Smooth muscle cell (in vitro differentiated cells): ENCODE results near the gene TRIP4. TPM values are rescaled to one million over a fixed set of nuclear protein-coding genes. Genes with fewer than 3 reads are reported as not detected.
"Not testable (repeated sequence)": the region's sequence is repeated elsewhere in the genome, so short reads cannot be mapped to it uniquely, and the experiment has no call there.

Experiments used
- DNase-seq: peaks from one replicate; lab custom pipeline; 2025; ENCODE audit not compliant: unreplicated experiment; lab: John Stamatoyannopoulos, UW
- H2AFZ ChIP-seq: fragments of 200-600 bp; sonication (generic); 2 replicates; pipeline ENCODE4 v1.6.0; 2016; ENCODE audit warnings: antibody characterized with exemption, low read depth, mild to moderate bottlenecking
- H3F3A ChIP-seq: fragments of 200-600 bp; sonication (generic); 2 replicates; pipeline ENCODE4 v1.6.0; 2017; ENCODE audit warnings: antibody characterized with exemption, low read depth
- H3K27ac ChIP-seq: fragments of 200-600 bp; sonication (generic); 2 replicates; pipeline ENCODE4 v1.5.1; 2016; ENCODE audit warnings: low read depth, mild to moderate bottlenecking
- H3K27me3 ChIP-seq: fragments of 200-600 bp; sonication (generic); 2 replicates; pipeline ENCODE4 v1.6.1; 2016; ENCODE audit warnings: low read depth, mild to moderate bottlenecking
- H3K36me3 ChIP-seq: fragments of 200-600 bp; sonication (generic); 2 replicates; pipeline ENCODE4 v1.5.1; 2016; ENCODE audit warnings: low read depth
- H3K4me1 ChIP-seq: fragments of 200-600 bp; sonication (generic); 2 replicates; pipeline ENCODE4 v1.5.1; 2016; ENCODE audit warnings: low read depth
- H3K4me2 ChIP-seq: fragments of 200-600 bp; sonication (generic); 2 replicates; pipeline ENCODE4 v1.6.0; 2016; ENCODE audit warnings: mild to moderate bottlenecking
- H3K4me3 ChIP-seq: fragments of 200-600 bp; sonication (generic); 2 replicates; pipeline ENCODE4 v1.5.1; 2016; ENCODE audit warnings: mild to moderate bottlenecking
- H3K79me2 ChIP-seq: fragments of 200-600 bp; sonication (generic); 2 replicates; pipeline ENCODE4 v1.6.0; 2016; ENCODE audit warnings: low read depth, mild to moderate bottlenecking
- H3K9ac ChIP-seq: fragments of 200-600 bp; sonication (generic); 2 replicates; pipeline ENCODE4 v1.6.0; 2016; ENCODE audit warnings: low read depth
- H3K9me3 ChIP-seq: fragments of 200-600 bp; sonication (generic); replicated peaks from 2 replicates; pipeline ENCODE4 v1.5.1; 2016; ENCODE audit warnings: low read depth
- H4K20me1 ChIP-seq: fragments of 200-600 bp; sonication (generic); 2 replicates; pipeline ENCODE4 v1.6.0; 2016; ENCODE audit warnings: low read depth
- WGBS: methylation state at CpG from one replicate; pipeline ENCODE4 v1.1.7; 2016; ENCODE audit warnings: low lambda C conversion rate; 5-methylcytosine and 5-hydroxymethylcytosine counted together
- polyA plus RNA-seq: library from polyadenylated mRNA; unstranded; fragments of >200 nt; fragmentation: Nextera tagmentation; extraction: Ambion mirVana; gene quantifications from 2 replicates; pipeline ENCODE4 v1.2.1, GENCODE V29; 2016
- total RNA-seq: library from RNA; depleted of rRNA; stranded (reverse); fragments of >200 nt; gene quantifications from 2 replicates; pipeline ENCODE4 v1.2.3, GENCODE V29; 2014
- TF ChIP-seq, protein P1 (sequence below): fragments of 200-600 bp; sonication (generic); IDR thresholded peaks from 2 replicates; pipeline ENCODE4 v1.5.1; 2017; ENCODE audit warnings: borderline replicate concordance, mild to moderate bottlenecking, antibody characterized with exemption; ENCODE audit not compliant: insufficient read depth, poor library complexity, severe bottlenecking

The TRIP4 gene
- total and polyA plus RNA-seq, 2 experiments from 2014 or later, result 15.0 to 22.4 TPM

DNA sequence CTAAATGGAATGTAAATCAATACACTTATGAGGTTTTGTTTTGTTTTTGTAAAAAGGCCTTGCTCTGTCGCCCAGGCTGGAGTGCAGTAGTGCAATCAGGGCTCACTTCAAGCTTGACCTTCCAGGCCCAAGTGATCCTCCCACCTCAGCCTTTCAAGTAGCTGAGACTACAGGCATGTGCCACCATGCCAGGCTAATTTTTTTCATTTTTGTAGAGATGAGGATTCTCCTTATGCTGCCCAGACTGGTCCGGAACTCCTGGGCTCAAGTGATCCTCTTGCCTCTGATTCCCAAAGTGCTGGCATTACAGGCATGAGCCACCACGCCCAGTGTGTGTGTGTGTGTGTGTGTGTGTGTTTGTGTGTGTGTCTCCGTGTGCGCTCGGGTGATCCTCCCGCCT, 1.3 kb upstream of the TRIP4 start:
- H4K20me1 ChIP-seq, result no peaks in the 10 kb centered on the region
- no peaks in the 10 kb centered on the region for H3K36me3 ChIP-seq
- DNase-seq, result no peak
- H2AFZ ChIP-seq, result no peak overlapping the region
- H3K9ac ChIP-seq, result no peak overlapping the region
- H3K9me3 ChIP-seq, result no peaks in the 10 kb centered on the region
- peaks cover 4% of the 10 kb centered on the region for H3K4me1 ChIP-seq
- no peak overlapping the region for H3K4me2 ChIP-seq
- no peaks in the 10 kb centered on the region for H3F3A ChIP-seq
- peaks cover 33% of the 10 kb centered on the region for H3K79me2 ChIP-seq
- no peaks in the 10 kb centered on the region for H3K27me3 ChIP-seq
- H3K4me3 ChIP-seq, result no peak overlapping the region
- TF ChIP-seq, protein P1, sequence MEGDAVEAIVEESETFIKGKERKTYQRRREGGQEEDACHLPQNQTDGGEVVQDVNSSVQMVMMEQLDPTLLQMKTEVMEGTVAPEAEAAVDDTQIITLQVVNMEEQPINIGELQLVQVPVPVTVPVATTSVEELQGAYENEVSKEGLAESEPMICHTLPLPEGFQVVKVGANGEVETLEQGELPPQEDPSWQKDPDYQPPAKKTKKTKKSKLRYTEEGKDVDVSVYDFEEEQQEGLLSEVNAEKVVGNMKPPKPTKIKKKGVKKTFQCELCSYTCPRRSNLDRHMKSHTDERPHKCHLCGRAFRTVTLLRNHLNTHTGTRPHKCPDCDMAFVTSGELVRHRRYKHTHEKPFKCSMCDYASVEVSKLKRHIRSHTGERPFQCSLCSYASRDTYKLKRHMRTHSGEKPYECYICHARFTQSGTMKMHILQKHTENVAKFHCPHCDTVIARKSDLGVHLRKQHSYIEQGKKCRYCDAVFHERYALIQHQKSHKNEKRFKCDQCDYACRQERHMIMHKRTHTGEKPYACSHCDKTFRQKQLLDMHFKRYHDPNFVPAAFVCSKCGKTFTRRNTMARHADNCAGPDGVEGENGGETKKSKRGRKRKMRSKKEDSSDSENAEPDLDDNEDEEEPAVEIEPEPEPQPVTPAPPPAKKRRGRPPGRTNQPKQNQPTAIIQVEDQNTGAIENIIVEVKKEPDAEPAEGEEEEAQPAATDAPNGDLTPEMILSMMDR, result no peak
- WGBS, result 96% methylated on average over 7 of the region's 7 CpGs
- H3K27ac ChIP-seq, result no peak overlapping the region

DNA sequence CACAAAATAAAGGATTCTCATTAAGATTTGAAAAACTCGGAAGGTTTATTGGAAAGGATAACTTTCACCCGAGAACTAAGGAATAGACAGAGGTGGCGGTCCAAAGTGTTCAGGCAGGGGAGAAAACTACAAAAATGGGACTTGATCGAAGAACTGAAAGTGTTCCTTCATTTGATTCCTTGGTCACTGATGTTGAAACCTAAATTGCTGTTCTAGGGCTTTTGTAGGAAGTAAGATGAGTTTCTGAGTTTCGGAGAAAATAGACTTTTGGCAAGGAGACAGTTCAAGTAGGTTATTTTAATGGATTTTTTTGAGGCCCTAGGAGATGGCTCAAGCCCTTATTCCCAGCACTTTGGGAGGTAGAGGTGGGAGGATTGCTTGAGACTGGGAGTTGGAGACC, 1.4 kb downstream of the TRIP4 start:
- peak overlapping the region; percentile 96 for H3K4me2 ChIP-seq

DNA sequence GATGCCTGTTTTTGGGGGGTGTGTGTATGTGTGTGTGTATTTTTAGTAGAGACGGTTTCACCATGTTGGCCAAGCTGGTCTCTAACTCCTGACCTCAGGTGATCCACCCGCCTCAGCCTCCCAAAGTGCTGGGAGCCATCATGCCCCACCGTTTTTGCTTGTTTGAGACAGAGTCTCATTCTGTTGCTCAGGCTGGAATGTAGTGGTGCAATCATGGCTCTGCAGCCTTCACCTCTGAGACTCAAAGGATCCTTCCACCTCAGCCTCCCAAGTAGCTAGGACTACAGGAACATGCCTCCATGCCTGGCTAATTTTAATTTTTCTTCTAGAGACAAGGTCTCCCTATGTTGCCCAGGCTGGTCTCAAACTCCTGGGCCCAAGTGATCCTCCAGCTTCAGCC, 4.8 kb downstream of the TRIP4 start:
- H2AFZ ChIP-seq, DNase-seq, H3K4me3 ChIP-seq, H3K4me2 ChIP-seq, H4K20me1 ChIP-seq, H3F3A ChIP-seq, H3K9ac ChIP-seq, H3K4me1 ChIP-seq, H3K27me3 ChIP-seq, H3K9me3 ChIP-seq, H3K27ac ChIP-seq: not testable (repeated sequence)
- H3K79me2 ChIP-seq, result peaks cover 44% of the 10 kb centered on the region
- WGBS, result 98% methylated on average over 3 of the region's 3 CpGs
- peaks cover 11% of the 10 kb centered on the region for H3K36me3 ChIP-seq

More for the DNA sequence above, 1.4 kb downstream of the TRIP4 start:
- H3F3A ChIP-seq, result no peaks in the 10 kb centered on the region
- H3K27me3 ChIP-seq, result no peaks in the 10 kb centered on the region
- TF ChIP-seq, protein P1, result no peak
- no peaks in the 10 kb centered on the region for H3K9me3 ChIP-seq
- WGBS, result 100% methylated on average over 5 of the region's 5 CpGs
- no peak overlapping the region for H2AFZ ChIP-seq
- H4K20me1 ChIP-seq, result peaks cover 5% of the 10 kb centered on the region
- no peak for DNase-seq
- no peak overlapping the region for H3K27ac ChIP-seq
- peak overlapping the region; percentile 84 for H3K4me3 ChIP-seq
- H3K9ac ChIP-seq, result no peak overlapping the region
- H3K79me2 ChIP-seq, result peaks cover 44% of the 10 kb centered on the region
- H3K36me3 ChIP-seq, result no peaks in the 10 kb centered on the region
- no peaks in the 10 kb centered on the region for H3K4me1 ChIP-seq

DNA sequence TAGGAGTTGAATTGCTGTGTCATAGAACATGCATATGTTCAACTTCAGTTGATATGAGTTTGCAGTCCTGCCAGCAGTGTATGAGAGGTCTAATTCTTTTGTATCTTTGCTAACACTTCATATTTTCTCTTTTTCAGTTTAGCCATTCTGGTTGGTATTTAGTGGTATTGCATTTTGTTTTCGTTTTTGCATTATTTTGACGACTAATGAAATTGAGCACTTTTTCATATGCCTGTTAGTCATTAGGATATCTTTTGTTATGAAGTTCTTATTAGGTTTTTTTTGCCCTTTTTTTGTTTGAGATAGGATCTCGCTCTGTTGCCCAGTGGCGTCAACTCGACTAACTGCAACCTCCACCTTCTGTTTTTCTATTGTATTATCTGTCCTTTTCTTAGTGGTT, 9.2 kb downstream of the TRIP4 start:
- WGBS, result 96% methylated on average over 5 of the region's 5 CpGs
- peaks cover 20% of the 10 kb centered on the region for H3K36me3 ChIP-seq
- no peaks in the 10 kb centered on the region for H3K9me3 ChIP-seq
- no peaks in the 10 kb centered on the region for H3K4me1 ChIP-seq
- no peak overlapping the region for H2AFZ ChIP-seq
- TF ChIP-seq, protein P1, result no peak
- DNase-seq, result no peak
- H3K4me2 ChIP-seq, result no peak overlapping the region
- H3K4me3 ChIP-seq, result no peak overlapping the region
- peaks cover 7% of the 10 kb centered on the region for H3K79me2 ChIP-seq
- H4K20me1 ChIP-seq, result peaks cover 5% of the 10 kb centered on the region
- no peaks in the 10 kb centered on the region for H3F3A ChIP-seq
- H3K9ac ChIP-seq, result no peak overlapping the region
- H3K27ac ChIP-seq, result no peak overlapping the region
- H3K27me3 ChIP-seq, result no peaks in the 10 kb centered on the region
